ENCODE data around the gene PLEKHG3. TPM values are rescaled to one million over a fixed set of nuclear protein-coding genes. Genes with fewer than 3 reads are reported as not detected.

The PLEKHG3 gene
- total and polyA plus RNA-seq, 2 of the 13 experiments (the other 11 are each of a cell fraction or from before 2014, with no cell fraction given) = 7.1 to 9.8 TPM

DNA sequence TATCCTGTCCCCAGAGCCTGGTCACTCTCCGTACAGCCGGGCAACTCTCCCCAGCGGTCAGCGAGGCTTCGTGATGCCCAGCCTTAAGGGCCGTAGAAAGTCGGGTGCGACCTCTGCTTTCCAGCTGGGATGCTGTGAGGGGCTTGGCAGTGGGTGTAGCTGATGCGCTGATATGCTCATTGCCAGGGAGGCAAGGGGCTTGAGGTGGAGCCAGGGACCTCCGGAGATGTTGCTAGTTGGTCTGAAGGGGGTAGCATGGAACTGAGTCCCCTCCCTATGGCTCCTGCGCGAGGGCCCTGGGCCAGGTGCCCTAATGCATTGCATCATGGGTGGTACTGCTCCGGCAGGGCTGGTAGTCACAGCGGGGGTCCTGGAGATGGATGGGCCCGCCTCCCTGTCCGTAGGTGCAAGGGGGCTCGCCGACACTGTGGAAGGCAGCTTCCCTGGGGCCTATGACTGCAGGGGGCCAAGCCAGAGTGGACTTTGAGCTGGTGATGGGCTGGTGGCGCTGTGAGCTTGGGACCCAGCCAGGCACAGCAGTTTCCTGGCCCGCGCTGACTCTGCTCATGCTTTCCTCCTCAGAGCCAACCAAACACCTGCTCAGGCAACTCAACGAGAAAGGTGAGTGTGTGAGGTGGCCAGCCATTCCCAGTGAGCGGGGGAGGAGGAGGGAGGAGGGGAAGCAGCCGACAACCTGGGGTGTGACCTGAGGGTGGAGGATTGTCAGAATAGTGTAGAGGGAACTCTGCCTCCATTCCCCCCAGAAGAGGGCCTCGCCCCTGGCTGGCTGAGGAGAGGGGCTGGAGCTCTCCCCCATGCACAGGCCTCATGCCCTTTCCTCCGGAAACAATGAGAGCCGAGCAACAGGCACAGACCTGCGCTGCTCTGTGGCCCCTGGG lies 32.3 kb downstream of the PLEKHG3 start:
- H3K27ac ChIP-seq (ENCODE audit: extremely low read length, insufficient read depth, low read length) = peak overlapping the region; percentile 39
- H3K4me2 ChIP-seq (ENCODE audit: low read depth, low read length) = peak overlapping the region; percentile 37
- H3K9me3 ChIP-seq (ENCODE audit: low read length) = no peaks in the 10 kb centered on the region
- BruUV-seq (replicated peaks) = no TSS peak
- CTCF ChIA-PET (ENCODE audit: low intra/inter-chr PET ratio, low total read pairs) = no interaction called here
- H4K20me1 ChIP-seq (ENCODE audit: insufficient read depth, low read length) = no peaks in the 10 kb centered on the region
- in situ Hi-C loops (cut with HindIII; ENCODE audit: extremely low pct_ligation_motif_present, low pct_unique_long_range_greater_than_20kb) (no loop called here), intact Hi-C loops (cut with micrococcal nuclease; ENCODE audit: unreplicated experiment) (no loop called here)
- ATAC-seq = peak; percentile 84
- peaks cover 18% of the 10 kb centered on the region for H3K4me1 ChIP-seq (ENCODE audit: insufficient read depth, low read length)
- no peak overlapping the region; a peak in 1 of 6 replicates for H3K4me3 ChIP-seq (replicated peaks in 1 of 3; ENCODE audit: insufficient read depth in 1 of 3, low read depth in 2 of 3, low read length in 3 of 3)
- H2AFZ ChIP-seq (ENCODE audit: low read length) = no peak overlapping the region
- DNase-seq (ENCODE audit: low spot score) = peak; percentile 43
- no peaks in the 10 kb centered on the region for H3K79me2 ChIP-seq (ENCODE audit: insufficient read depth, low read length)
- WGBS (ENCODE audit: low lambda C conversion rate) = 76% methylated on average over 19 of the region's 28 CpGs
- no peaks in the 10 kb centered on the region for H3K27me3 ChIP-seq (ENCODE audit: control insufficient read depth in 1 of 2, insufficient read depth in 2 of 2, low read length in 2 of 2)
- peaks cover 17 to 22% of the 10 kb centered on the region in 2 experiments; a peak in 4 of 5 replicates for H3K36me3 ChIP-seq (replicated peaks in 1 of 2; ENCODE audit: control insufficient read depth in 1 of 2, insufficient read depth in 2 of 2, low read length in 2 of 2)
- no peak overlapping the region; the same call in 1 of the 2 replicates for H3K9ac ChIP-seq (ENCODE audit: insufficient read depth, low read depth, low read length)
- POLR2A ChIA-PET = interaction anchor here (1.6 kb wide), 1 partner anchor 30 kb away, joined by 5 read pairs; no protein-coding TSS in a partner anchor
- FAIRE-seq = no peak
- TF ChIP-seq, protein P1, sequence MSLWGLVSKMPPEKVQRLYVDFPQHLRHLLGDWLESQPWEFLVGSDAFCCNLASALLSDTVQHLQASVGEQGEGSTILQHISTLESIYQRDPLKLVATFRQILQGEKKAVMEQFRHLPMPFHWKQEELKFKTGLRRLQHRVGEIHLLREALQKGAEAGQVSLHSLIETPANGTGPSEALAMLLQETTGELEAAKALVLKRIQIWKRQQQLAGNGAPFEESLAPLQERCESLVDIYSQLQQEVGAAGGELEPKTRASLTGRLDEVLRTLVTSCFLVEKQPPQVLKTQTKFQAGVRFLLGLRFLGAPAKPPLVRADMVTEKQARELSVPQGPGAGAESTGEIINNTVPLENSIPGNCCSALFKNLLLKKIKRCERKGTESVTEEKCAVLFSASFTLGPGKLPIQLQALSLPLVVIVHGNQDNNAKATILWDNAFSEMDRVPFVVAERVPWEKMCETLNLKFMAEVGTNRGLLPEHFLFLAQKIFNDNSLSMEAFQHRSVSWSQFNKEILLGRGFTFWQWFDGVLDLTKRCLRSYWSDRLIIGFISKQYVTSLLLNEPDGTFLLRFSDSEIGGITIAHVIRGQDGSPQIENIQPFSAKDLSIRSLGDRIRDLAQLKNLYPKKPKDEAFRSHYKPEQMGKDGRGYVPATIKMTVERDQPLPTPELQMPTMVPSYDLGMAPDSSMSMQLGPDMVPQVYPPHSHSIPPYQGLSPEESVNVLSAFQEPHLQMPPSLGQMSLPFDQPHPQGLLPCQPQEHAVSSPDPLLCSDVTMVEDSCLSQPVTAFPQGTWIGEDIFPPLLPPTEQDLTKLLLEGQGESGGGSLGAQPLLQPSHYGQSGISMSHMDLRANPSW (CRISPR knock-in tag; IDR thresholded peaks at IDR 0.05; ENCODE audit: borderline replicate concordance) = no peak
- TF ChIP-seq DNMT3B (CRISPR knock-in tag; conservative IDR thresholded peaks at IDR 0.05) (no peak), ZIK1 (CRISPR knock-in tag; IDR thresholded peaks at IDR 0.05; ENCODE audit: borderline replicate concordance, low read depth) (no peak), MBD4 (IDR thresholded peaks at IDR 0.05; ENCODE audit: borderline replicate concordance, low read length) (no peak), ZNF33B (CRISPR knock-in tag; IDR thresholded peaks at IDR 0.05) (no peak), ZNF747 (CRISPR knock-in tag; IDR thresholded peaks at IDR 0.05; ENCODE audit: borderline replicate concordance) (no peak), FOXJ3 (CRISPR knock-in tag; IDR thresholded peaks at IDR 0.05; ENCODE audit: borderline replicate concordance) (no peak), HNRNPUL1 (IDR thresholded peaks at IDR 0.05; ENCODE audit: low read depth, low read length) (no peak), NR2C2 (CRISPR knock-in tag; IDR thresholded peaks at IDR 0.05; ENCODE audit: borderline replicate concordance) (no peak), ATAD3A (CRISPR knock-in tag; IDR thresholded peaks at IDR 0.05) (no peak), NFYB (CRISPR knock-in tag; IDR thresholded peaks at IDR 0.05) (no peak), ZBTB7B (CRISPR knock-in tag; IDR thresholded peaks at IDR 0.05) (peak; percentile 48; the same call in 1 of the 2 replicates), ZKSCAN5 (CRISPR knock-in tag; IDR thresholded peaks at IDR 0.05) (no peak)
- TF ChIP-seq, protein P2, sequence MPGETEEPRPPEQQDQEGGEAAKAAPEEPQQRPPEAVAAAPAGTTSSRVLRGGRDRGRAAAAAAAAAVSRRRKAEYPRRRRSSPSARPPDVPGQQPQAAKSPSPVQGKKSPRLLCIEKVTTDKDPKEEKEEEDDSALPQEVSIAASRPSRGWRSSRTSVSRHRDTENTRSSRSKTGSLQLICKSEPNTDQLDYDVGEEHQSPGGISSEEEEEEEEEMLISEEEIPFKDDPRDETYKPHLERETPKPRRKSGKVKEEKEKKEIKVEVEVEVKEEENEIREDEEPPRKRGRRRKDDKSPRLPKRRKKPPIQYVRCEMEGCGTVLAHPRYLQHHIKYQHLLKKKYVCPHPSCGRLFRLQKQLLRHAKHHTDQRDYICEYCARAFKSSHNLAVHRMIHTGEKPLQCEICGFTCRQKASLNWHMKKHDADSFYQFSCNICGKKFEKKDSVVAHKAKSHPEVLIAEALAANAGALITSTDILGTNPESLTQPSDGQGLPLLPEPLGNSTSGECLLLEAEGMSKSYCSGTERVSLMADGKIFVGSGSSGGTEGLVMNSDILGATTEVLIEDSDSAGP (CRISPR knock-in tag; IDR thresholded peaks at IDR 0.05; ENCODE audit: borderline replicate concordance) = peak; percentile 18; the same call in 1 of the 2 replicates
- TF ChIP-seq, protein P3, sequence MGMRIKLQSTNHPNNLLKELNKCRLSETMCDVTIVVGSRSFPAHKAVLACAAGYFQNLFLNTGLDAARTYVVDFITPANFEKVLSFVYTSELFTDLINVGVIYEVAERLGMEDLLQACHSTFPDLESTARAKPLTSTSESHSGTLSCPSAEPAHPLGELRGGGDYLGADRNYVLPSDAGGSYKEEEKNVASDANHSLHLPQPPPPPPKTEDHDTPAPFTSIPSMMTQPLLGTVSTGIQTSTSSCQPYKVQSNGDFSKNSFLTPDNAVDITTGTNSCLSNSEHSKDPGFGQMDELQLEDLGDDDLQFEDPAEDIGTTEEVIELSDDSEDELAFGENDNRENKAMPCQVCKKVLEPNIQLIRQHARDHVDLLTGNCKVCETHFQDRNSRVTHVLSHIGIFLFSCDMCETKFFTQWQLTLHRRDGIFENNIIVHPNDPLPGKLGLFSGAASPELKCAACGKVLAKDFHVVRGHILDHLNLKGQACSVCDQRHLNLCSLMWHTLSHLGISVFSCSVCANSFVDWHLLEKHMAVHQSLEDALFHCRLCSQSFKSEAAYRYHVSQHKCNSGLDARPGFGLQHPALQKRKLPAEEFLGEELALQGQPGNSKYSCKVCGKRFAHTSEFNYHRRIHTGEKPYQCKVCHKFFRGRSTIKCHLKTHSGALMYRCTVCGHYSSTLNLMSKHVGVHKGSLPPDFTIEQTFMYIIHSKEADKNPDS (CRISPR knock-in tag; IDR thresholded peaks at IDR 0.05) = no peak
- TF ChIP-seq, protein P4, sequence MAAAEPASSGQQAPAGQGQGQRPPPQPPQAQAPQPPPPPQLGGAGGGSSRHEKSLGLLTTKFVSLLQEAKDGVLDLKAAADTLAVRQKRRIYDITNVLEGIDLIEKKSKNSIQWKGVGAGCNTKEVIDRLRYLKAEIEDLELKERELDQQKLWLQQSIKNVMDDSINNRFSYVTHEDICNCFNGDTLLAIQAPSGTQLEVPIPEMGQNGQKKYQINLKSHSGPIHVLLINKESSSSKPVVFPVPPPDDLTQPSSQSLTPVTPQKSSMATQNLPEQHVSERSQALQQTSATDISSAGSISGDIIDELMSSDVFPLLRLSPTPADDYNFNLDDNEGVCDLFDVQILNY (CRISPR knock-in tag; conservative IDR thresholded peaks at IDR 0.05) = no peak
